Esophagus muscularis mucosa (tissue), 3 donors: Measurements from ENCODE around the gene INTS3.

Source experiments
- CTCF ChIP-seq, 3 experiments: fragments of 200-600 bp in 2 of 3; fragments of 450-650 bp in 1 of 3; sonication (generic) in 2 of 3; IDR thresholded peaks; one replicate each; pipeline ENCODE4 v1.5.1; 2017 to 2019; ENCODE audit warnings: antibody characterized with exemption in 3 of 3, mild to moderate bottlenecking in 2 of 3, moderate library complexity in 1 of 3
- POLR2AphosphoS5 ChIP-seq, 2 donors: sonication (generic); formaldehyde crosslinking; IDR thresholded peaks; one replicate each; pipeline ENCODE4 v1.6.1; 2017; ENCODE audit warnings: antibody characterized with exemption in 2 of 2

DNA sequence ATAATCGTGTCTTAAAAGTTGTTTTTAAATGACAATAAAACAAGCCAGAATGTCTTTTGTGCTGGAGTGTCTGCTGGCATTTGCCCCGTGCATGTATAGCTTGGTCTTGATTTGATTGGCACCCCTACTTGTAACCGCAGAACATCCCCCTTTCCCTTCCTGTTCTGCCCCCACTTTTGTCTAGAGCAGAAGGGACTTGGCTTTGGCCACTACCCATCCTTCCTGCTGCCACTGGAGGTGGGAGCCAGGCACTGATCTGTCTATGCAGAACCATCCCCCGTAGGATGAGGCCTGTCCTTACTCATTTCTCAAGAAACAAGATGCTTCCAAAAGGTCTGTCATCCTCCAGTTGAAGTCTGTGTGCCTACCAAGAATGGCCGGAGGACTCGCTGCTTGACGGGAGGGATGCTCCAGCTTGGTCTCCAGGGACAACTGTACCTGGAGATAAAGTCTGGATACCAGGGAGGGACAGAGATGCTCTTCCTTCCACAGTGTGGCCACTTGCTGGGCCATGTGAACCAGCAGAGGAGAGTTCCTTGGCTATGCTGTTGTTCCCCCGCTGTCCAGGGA lies 46.3 kb downstream of the INTS3 start:
- TF ChIP-seq CTCF (IDR thresholded peaks at IDR 0.05) (no peak), POLR2AphosphoS5 (IDR thresholded peaks at IDR 0.05) (no peak)
